A673 (cell line): ENCODE measurements around the gene MS4A10. TPM values are rescaled to one million over a fixed set of nuclear protein-coding genes. Genes with fewer than 3 reads are reported as not detected.

ENCODE experiments used
- BruUV-seq: library from RNA; stranded (reverse); fragments of 400-500 nt; replicated peaks from 2 replicates; lab custom pipeline; 2021; lab: Mats Ljungman, UMichigan
- CTCF ChIA-PET: fragments of 300-600 bp; sonication (Branson Sonifier 250); formaldehyde crosslinking; loops from one replicate; lab custom pipeline; 2022; ENCODE audit warnings: antibody characterized with exemption; lab: Charles Lee
- POLR2A ChIA-PET: fragments of 300-600 bp; sonication (Branson Sonifier 250); formaldehyde crosslinking; loops from one replicate; lab custom pipeline; 2022; ENCODE audit warnings: antibody characterized with exemption; ENCODE audit not compliant: low non-redundant PET; lab: Charles Lee
- DNase-seq: peaks from one replicate; pipeline ENCODE4 v3.0.0-alpha.2; 2015; ENCODE audit warnings: low spot score
- H3K27ac ChIP-seq: fragments of 200-600 bp; sonication (generic); 2 replicates; pipeline ENCODE4 v1.5.1; 2016; ENCODE audit warnings: mixed run types, low read depth, mild to moderate bottlenecking, mixed read lengths, antibody characterized with exemption, low read length; ENCODE audit not compliant: poor library complexity, severe bottlenecking
- H3K27me3 ChIP-seq: fragments of 200-600 bp; sonication (generic); replicated peaks from 2 replicates; pipeline ENCODE4 v1.6.1; 2017; ENCODE audit warnings: mixed run types, low read depth, mild to moderate bottlenecking, mixed read lengths, antibody characterized with exemption, low read length; ENCODE audit not compliant: insufficient read depth, poor library complexity
- H3K36me3 ChIP-seq: fragments of 200-600 bp; sonication (generic); 2 replicates; pipeline ENCODE4 v1.6.1; 2016; ENCODE audit warnings: mixed run types, mild to moderate bottlenecking, mixed read lengths, antibody characterized with exemption, low read length; ENCODE audit not compliant: insufficient read depth, poor library complexity, severe bottlenecking
- H3K4me1 ChIP-seq: fragments of 200-600 bp; sonication (generic); 2 replicates; pipeline ENCODE4 v1.6.1; 2017; ENCODE audit warnings: mixed run types, mild to moderate bottlenecking, mixed read lengths, antibody characterized with exemption, low read length; ENCODE audit not compliant: insufficient read depth, poor library complexity, severe bottlenecking
- H3K4me3 ChIP-seq: fragments of 200-600 bp; sonication (generic); 2 replicates; pipeline ENCODE4 v1.5.1; 2016; ENCODE audit warnings: low read depth, mixed run types, mild to moderate bottlenecking, mixed read lengths, low read length; ENCODE audit not compliant: poor library complexity, severe bottlenecking
- H3K9me3 ChIP-seq: fragments of 200-600 bp; sonication (generic); 2 replicates; pipeline ENCODE4 v1.6.1; 2016; ENCODE audit warnings: mixed run types, low read depth, mild to moderate bottlenecking, mixed read lengths, antibody characterized with exemption, low read length; ENCODE audit not compliant: poor library complexity, severe bottlenecking
- EZH2 ChIP-seq: fragments of 200-600 bp; sonication (generic); IDR thresholded peaks from 2 replicates; pipeline ENCODE4 v1.6.1; 2017; ENCODE audit warnings: borderline replicate concordance, low read depth, mild to moderate bottlenecking, mixed read lengths, antibody characterized with exemption, low read length; ENCODE audit not compliant: poor library complexity, severe bottlenecking
- intact Hi-C: fragments of 100-400 bp; cut with micrococcal nuclease; formaldehyde crosslinking; loops from one replicate; pipeline ENCODE4 v1.10.0; 2022; ENCODE audit not compliant: unreplicated experiment
- total RNA-seq: library from RNA; stranded (reverse); gene quantifications from 2 replicates; pipeline ENCODE4 v1.2.3, GENCODE V29; 2021
- TF ChIP-seq, protein P1 (sequence below): fragments of 300-800, 200-600 bp; sonication (generic); conservative IDR thresholded peaks from 2 replicates; pipeline ENCODE4 v1.5.1; 2017; ENCODE audit warnings: low read depth, mild to moderate bottlenecking, antibody characterized with exemption, low read length, moderate library complexity, mixed read lengths

MS4A10 gene
- total RNA-seq, 1 experiment from 2014 or later, result not detected

DNA sequence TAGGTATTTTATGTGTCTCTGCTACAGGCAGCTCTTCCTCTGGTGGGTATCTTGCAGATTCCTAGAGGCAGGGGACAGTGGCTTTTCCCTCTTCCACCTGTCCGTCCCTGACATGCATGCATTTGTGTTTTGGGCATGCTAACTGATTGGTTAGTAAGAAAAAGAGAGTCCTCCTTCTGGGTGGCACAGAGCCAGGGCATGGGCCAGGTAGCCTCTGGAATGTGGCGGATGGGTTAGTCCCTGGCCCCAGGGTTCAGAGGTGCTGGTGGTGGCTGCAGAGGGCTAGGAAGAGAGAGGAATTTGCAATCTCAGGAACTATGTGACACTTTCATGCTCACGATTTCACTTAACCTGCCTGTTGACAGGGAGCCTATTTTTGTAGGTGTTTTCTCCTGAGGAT is 34.2 kb upstream of the MS4A10 start:
- H3K4me1 ChIP-seq, result no peaks in the 10 kb centered on the region
- no peaks in the 10 kb centered on the region for H3K9me3 ChIP-seq
- ChIA-PET CTCF (no interaction called here), POLR2A (no interaction called here)
- peaks cover 18% of the 10 kb centered on the region for H3K27me3 ChIP-seq
- intact Hi-C loops, result no loop called here
- DNase-seq, result no peak
- TF ChIP-seq EZH2, result no peak
- TF ChIP-seq, protein P1, sequence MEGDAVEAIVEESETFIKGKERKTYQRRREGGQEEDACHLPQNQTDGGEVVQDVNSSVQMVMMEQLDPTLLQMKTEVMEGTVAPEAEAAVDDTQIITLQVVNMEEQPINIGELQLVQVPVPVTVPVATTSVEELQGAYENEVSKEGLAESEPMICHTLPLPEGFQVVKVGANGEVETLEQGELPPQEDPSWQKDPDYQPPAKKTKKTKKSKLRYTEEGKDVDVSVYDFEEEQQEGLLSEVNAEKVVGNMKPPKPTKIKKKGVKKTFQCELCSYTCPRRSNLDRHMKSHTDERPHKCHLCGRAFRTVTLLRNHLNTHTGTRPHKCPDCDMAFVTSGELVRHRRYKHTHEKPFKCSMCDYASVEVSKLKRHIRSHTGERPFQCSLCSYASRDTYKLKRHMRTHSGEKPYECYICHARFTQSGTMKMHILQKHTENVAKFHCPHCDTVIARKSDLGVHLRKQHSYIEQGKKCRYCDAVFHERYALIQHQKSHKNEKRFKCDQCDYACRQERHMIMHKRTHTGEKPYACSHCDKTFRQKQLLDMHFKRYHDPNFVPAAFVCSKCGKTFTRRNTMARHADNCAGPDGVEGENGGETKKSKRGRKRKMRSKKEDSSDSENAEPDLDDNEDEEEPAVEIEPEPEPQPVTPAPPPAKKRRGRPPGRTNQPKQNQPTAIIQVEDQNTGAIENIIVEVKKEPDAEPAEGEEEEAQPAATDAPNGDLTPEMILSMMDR, result no peak
- BruUV-seq, result no TSS peak
- no peak overlapping the region for H3K4me3 ChIP-seq
- no peaks in the 10 kb centered on the region for H3K36me3 ChIP-seq
- H3K27ac ChIP-seq, result no peak overlapping the region

DNA sequence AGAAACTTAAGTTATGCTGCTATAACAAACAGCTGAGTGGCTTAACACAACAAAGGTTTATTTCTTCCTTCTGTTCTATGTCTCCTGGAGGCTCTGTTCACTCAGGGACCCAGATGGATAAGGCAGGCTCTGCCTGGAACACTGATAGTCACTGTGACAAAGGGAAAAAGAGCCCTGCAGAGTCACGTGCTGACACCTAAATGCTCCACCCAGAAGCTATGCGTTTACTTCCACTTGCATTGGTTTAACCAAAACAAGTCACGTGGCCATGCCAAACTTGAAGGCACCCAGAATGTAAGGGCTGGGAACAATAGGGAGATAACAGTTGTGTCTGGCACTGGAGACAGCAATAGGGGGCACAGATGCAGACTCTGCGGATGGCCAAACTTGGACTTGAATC is 31.8 kb upstream of the MS4A10 start:
- Histone ChIP-seq H3K27ac (no peak overlapping the region), H3K9me3 (no peaks in the 10 kb centered on the region), H3K36me3 (no peaks in the 10 kb centered on the region), H3K4me3 (no peak overlapping the region), H3K4me1 (no peaks in the 10 kb centered on the region), H3K27me3 (peaks cover 24% of the 10 kb centered on the region)
- DNase-seq, result no peak
- no peak for TF ChIP-seq EZH2
- TF ChIP-seq, protein P1, result no peak
- CTCF ChIA-PET, result no interaction called here
- intact Hi-C loops, result no loop called here
- no TSS peak for BruUV-seq
- POLR2A ChIA-PET, result no interaction called here

DNA sequence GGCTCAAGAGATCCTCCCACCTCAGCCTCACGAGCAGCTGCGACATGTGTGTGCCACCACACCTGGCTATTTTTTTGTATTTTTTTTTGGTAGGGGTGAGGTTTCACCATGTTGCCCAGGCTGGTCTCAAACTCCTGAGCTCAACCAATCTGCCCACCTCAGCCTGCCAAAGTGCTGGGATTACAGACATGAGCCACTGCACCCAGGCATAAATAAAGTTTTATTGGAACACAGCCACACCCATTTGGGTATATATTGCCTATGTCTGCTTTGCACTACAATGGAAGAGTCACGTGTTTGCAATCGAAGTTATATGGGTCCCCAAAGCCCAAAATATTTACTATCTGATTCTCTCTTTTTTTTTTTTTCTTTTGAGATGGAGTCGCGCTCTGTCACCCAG is 30.2 kb upstream of the MS4A10 start:
- peaks cover 29% of the 10 kb centered on the region for H3K27me3 ChIP-seq
- H3K36me3 ChIP-seq, result no peaks in the 10 kb centered on the region
- DNase-seq, result no peak
- TF ChIP-seq, protein P1, result no peak
- TF ChIP-seq EZH2, result no peak
- no peaks in the 10 kb centered on the region for H3K9me3 ChIP-seq
- CTCF ChIA-PET, result no interaction called here
- no peaks in the 10 kb centered on the region for H3K4me1 ChIP-seq
- no TSS peak for BruUV-seq
- no peak overlapping the region for H3K27ac ChIP-seq
- no peak overlapping the region for H3K4me3 ChIP-seq
- intact Hi-C loops, result loop anchor here (5.0 kb wide), 1 partner anchor 53 kb away; no protein-coding TSS in a partner anchor
- POLR2A ChIA-PET, result no interaction called here
